Calu3 (cell line): ENCODE results near the gene POLR1D. TPM values are rescaled to one million over a fixed set of nuclear protein-coding genes. Genes with fewer than 3 reads are reported as not detected.
A peak's percentile ranks its signal among the peaks of the same experiment; 100 is the strongest.

Source experiments
- BruUV-seq: library from RNA; stranded (reverse); fragments of 400-500 nt; replicated peaks from 2 replicates; lab custom pipeline; 2021; lab: Mats Ljungman, UMichigan
- CTCF ChIA-PET: fragments of 300-600 bp; sonication (Branson Sonifier 250); formaldehyde crosslinking; loops from one replicate; lab custom pipeline; 2022; ENCODE audit warnings: antibody characterized with exemption; lab: Charles Lee
- DNase-seq: peaks from one replicate; pipeline ENCODE4 v3.0.0; 2022
- H3K27ac Mint-ChIP-seq: one replicate; pipeline ENCODE4 v1.8.0; 2022; ENCODE audit warnings: mixed read lengths; ENCODE audit not compliant: unreplicated experiment
- H3K27me3 Mint-ChIP-seq: one replicate; pipeline ENCODE4 v1.8.0; 2022; ENCODE audit warnings: mixed read lengths; ENCODE audit not compliant: unreplicated experiment
- H3K36me3 Mint-ChIP-seq: one replicate; pipeline ENCODE4 v1.8.0; 2022; ENCODE audit warnings: mild to moderate bottlenecking, moderate library complexity, mixed read lengths; ENCODE audit not compliant: insufficient read depth, unreplicated experiment
- H3K4me1 Mint-ChIP-seq: one replicate; pipeline ENCODE4 v1.8.0; 2022; ENCODE audit warnings: mild to moderate bottlenecking, low read depth, mixed read lengths; ENCODE audit not compliant: unreplicated experiment
- H3K4me3 Mint-ChIP-seq: one replicate; pipeline ENCODE4 v1.8.0; 2022; ENCODE audit warnings: mild to moderate bottlenecking, low read depth, moderate library complexity, mixed read lengths; ENCODE audit not compliant: unreplicated experiment
- H3K9me3 Mint-ChIP-seq: one replicate; pipeline ENCODE4 v1.8.0; 2022; ENCODE audit warnings: low read depth, mixed read lengths; ENCODE audit not compliant: unreplicated experiment
- intact Hi-C: fragments of 100-400 bp; cut with micrococcal nuclease; formaldehyde crosslinking; loops from one replicate; pipeline ENCODE4 v1.10.0; 2022; ENCODE audit not compliant: unreplicated experiment
- total RNA-seq: library from RNA; stranded (reverse); gene quantifications from 2 replicates; pipeline ENCODE4 v1.2.3, GENCODE V29; 2022
- TF ChIP-seq, protein P1 (sequence below): fragments of 200-600 bp; IDR thresholded peaks from one replicate; pipeline ENCODE4 v1.8.0; 2022; ENCODE audit warnings: antibody characterized with exemption; ENCODE audit not compliant: unreplicated experiment

The POLR1D gene
- total RNA-seq, 1 experiment from 2014 or later = 97.7 TPM

DNA sequence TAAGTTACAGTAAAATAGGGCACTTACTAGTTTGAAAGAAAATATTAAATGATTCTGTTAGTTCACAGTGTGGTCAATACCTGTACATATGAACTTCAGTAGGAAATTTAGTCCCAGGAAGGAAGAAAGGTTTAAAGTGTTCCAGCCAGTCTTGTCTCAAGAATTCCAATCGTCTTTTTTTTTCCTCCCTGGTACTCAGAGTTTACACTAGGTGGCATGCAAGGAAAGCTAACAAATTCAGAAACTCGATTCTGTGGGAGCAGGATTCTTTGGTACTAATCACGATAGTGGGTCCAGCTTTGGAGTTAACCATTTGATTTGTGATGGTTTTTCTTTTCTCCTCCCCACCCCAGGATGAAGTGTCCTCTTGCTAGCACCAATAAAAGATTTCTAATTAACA is 43.6 kb downstream of the POLR1D start:
- CTCF ChIA-PET = interaction anchor here (0.9 kb wide), 1 partner anchor 161 kb away, joined by 3 read pairs; no protein-coding TSS in a partner anchor
- no peak overlapping the region for H3K27ac Mint-ChIP-seq
- TF ChIP-seq, protein P1, sequence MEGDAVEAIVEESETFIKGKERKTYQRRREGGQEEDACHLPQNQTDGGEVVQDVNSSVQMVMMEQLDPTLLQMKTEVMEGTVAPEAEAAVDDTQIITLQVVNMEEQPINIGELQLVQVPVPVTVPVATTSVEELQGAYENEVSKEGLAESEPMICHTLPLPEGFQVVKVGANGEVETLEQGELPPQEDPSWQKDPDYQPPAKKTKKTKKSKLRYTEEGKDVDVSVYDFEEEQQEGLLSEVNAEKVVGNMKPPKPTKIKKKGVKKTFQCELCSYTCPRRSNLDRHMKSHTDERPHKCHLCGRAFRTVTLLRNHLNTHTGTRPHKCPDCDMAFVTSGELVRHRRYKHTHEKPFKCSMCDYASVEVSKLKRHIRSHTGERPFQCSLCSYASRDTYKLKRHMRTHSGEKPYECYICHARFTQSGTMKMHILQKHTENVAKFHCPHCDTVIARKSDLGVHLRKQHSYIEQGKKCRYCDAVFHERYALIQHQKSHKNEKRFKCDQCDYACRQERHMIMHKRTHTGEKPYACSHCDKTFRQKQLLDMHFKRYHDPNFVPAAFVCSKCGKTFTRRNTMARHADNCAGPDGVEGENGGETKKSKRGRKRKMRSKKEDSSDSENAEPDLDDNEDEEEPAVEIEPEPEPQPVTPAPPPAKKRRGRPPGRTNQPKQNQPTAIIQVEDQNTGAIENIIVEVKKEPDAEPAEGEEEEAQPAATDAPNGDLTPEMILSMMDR = no peak
- BruUV-seq = no TSS peak
- intact Hi-C loops = no loop called here
- no peak for DNase-seq
- H3K4me1 Mint-ChIP-seq = no peaks in the 10 kb centered on the region
- no peaks in the 10 kb centered on the region for H3K9me3 Mint-ChIP-seq
- H3K4me3 Mint-ChIP-seq = no peak overlapping the region
- peaks cover 5% of the 10 kb centered on the region for H3K36me3 Mint-ChIP-seq
- H3K27me3 Mint-ChIP-seq = no peaks in the 10 kb centered on the region

DNA sequence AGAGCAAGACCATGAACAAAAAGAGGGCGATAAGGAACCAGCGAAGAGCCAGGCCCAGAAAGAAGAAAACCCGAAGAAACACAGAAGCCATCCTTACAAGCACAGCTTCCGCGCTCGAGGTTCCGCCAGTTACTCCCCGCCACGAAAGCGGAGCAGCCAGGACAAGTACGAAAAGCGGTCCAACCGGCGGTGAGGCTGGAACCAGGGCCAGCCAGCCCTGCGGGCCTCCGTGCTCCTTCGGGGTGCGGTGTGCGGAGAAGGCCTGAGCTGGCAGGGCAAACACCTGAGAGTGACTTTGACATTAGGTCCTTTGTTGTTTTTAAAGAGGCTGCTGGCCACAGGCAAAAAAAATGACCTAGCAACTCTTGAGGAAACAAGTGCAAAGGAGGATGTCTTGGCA is 44.1 kb downstream of the POLR1D start:
- intact Hi-C loops = no loop called here

DNA sequence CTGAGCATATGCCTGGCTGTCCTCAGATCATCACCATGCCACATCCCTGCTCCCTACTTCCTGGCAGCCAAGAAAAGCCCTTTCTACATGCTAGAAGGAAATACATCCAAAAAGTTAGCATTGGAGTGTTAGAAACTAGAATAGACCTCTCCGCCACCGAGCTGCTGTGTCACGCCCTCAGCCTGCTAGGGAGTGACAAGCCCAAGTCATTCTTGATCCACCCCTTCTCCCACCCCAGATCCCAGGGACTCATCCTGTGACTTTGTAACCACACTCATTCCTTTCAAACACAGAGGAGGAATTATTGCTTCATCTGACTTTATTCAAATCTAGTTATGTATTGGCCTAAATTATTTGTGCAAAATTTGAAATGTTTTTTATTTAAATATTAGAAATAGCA is 45.3 kb downstream of the POLR1D start:
- H3K36me3 Mint-ChIP-seq = peaks cover 5% of the 10 kb centered on the region
- no peaks in the 10 kb centered on the region for H3K4me1 Mint-ChIP-seq
- intact Hi-C loops = no loop called here
- CTCF ChIA-PET = no interaction called here
- no peaks in the 10 kb centered on the region for H3K9me3 Mint-ChIP-seq
- H3K27ac Mint-ChIP-seq = no peak overlapping the region
- H3K27me3 Mint-ChIP-seq = no peaks in the 10 kb centered on the region
- TF ChIP-seq, protein P1 = no peak
- H3K4me3 Mint-ChIP-seq = no peak overlapping the region
- DNase-seq = no peak
- TSS peak; percentile 71 for BruUV-seq

More for the DNA sequence above, 44.1 kb downstream of the POLR1D start:
- DNase-seq = no peak
- no TSS peak for BruUV-seq
- no peak overlapping the region for H3K4me3 Mint-ChIP-seq
- no peaks in the 10 kb centered on the region for H3K27me3 Mint-ChIP-seq
- H3K4me1 Mint-ChIP-seq = no peaks in the 10 kb centered on the region
- CTCF ChIA-PET = interaction anchor here (0.7 to 0.9 kb wide), 2 partner anchors 136 to 161 kb away, joined by 3 read pairs; no protein-coding TSS in a partner anchor
- peaks cover 5% of the 10 kb centered on the region for H3K36me3 Mint-ChIP-seq
- H3K9me3 Mint-ChIP-seq = no peaks in the 10 kb centered on the region
- TF ChIP-seq, protein P1 = no peak
- H3K27ac Mint-ChIP-seq = no peak overlapping the region

DNA sequence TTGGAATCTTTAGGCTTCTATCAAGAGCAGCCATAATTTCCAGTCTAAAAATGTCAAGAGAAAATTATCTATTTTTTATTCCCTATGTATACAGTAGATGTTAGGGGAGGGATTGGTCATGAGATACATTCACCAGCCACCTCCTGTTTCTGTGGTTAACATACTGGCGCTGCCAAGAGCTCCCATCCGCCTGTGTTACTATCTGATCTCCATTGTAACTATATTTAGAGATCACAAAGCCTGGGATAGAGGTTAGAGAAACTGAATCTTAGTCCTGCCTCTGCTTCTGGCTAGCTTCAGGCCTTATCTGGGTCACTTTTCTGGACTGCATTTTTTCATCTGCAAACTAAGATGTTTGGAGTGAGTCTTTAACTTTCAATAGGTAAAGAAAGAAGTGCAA is 46.3 kb downstream of the POLR1D start:
- no peaks in the 10 kb centered on the region for H3K27me3 Mint-ChIP-seq
- CTCF ChIA-PET = no interaction called here
- BruUV-seq = no TSS peak
- peaks cover 5% of the 10 kb centered on the region for H3K36me3 Mint-ChIP-seq
- TF ChIP-seq, protein P1 = no peak
- no peaks in the 10 kb centered on the region for H3K9me3 Mint-ChIP-seq
- intact Hi-C loops = no loop called here
- no peak for DNase-seq
- H3K27ac Mint-ChIP-seq = no peak overlapping the region
- no peak overlapping the region for H3K4me3 Mint-ChIP-seq
- H3K4me1 Mint-ChIP-seq = no peaks in the 10 kb centered on the region
